NCI-H748 treated with DMSO at 0.1 percent for 48 hours (cell line): ENCODE data around the gene POU2AF2.
A peak's percentile ranks its signal among the peaks of the same experiment; 100 is the strongest.
"Not testable (repeated sequence)": the region's sequence is repeated elsewhere in the genome, so short reads cannot be mapped to it uniquely, and the experiment has no call there.

Experiments
- DNase-seq: peaks from one replicate; lab custom pipeline; 2025; lab: John Stamatoyannopoulos, UW

POU2AF2 gene

GRCh38 chr11:111303461-111303860 is 57.9 kb downstream of the POU2AF2 start:
- DNase-seq: no peak

GRCh38 chr11:111305162-111305802 is 59.8 kb downstream of the POU2AF2 start:
- DNase-seq: no peak

- no peak for DNase-seq
Measured at GRCh38 chr11:111305876-111306275, 60.4 kb downstream of the POU2AF2 start.

GRCh38 chr11:111306321-111306720 is 60.8 kb downstream of the POU2AF2 start:
- no peak for DNase-seq

GRCh38 chr11:111307472-111308108 is 62.1 kb downstream of the POU2AF2 start:
- DNase-seq: no peak

GRCh38 chr11:111308140-111308539 is 62.6 kb downstream of the POU2AF2 start:
- DNase-seq: peak; percentile 21

- DNase-seq: no peak
Measured at GRCh38 chr11:111309215-111309915, 63.8 kb downstream of the POU2AF2 start.

GRCh38 chr11:111310088-111310487 is 64.6 kb downstream of the POU2AF2 start:
- DNase-seq: peak; percentile 52

- DNase-seq: no peak
Measured at GRCh38 chr11:111310723-111311122, 65.2 kb downstream of the POU2AF2 start.

- DNase-seq: no peak
Measured at GRCh38 chr11:111312076-111312475, 66.6 kb downstream of the POU2AF2 start.

- no peak for DNase-seq
Measured at GRCh38 chr11:111319296-111319695, 73.8 kb downstream of the POU2AF2 start.

GRCh38 chr11:111320199-111320598 is 74.7 kb downstream of the POU2AF2 start:
- not testable (repeated sequence) for DNase-seq

- no peak for DNase-seq
Measured at GRCh38 chr11:111320728-111321568, 75.4 kb downstream of the POU2AF2 start.

- DNase-seq: no peak
Measured at GRCh38 chr11:111322534-111322933, 77.0 kb downstream of the POU2AF2 start.

- DNase-seq: no peak
Measured at GRCh38 chr11:111324277-111324720, 78.8 kb downstream of the POU2AF2 start.

GRCh38 chr11:111325259-111325658 is 79.7 kb downstream of the POU2AF2 start:
- DNase-seq: no peak

- DNase-seq: no peak
Measured at GRCh38 chr11:111326824-111327223, 81.3 kb downstream of the POU2AF2 start.

- DNase-seq: no peak
Measured at GRCh38 chr11:111327908-111328624, 82.5 kb downstream of the POU2AF2 start.

- DNase-seq: no peak
Measured at GRCh38 chr11:111329306-111330204, 84.0 kb downstream of the POU2AF2 start.

GRCh38 chr11:111330234-111330893 is 84.8 kb downstream of the POU2AF2 start:
- no peak for DNase-seq
